Left colon (tissue), 2 donors: ENCODE results near the gene IRAK1. TPM values are rescaled to one million over a fixed set of nuclear protein-coding genes. Genes with fewer than 3 reads are reported as not detected.

Experiments used
- ATAC-seq: fragments of 200-7000 bp; cut with Tn5 transposase; one replicate; pipeline ENCODE4 v1.9.1; 2020; ENCODE audit warnings: mild to moderate bottlenecking, moderate library complexity
- DNase-seq, 2 donors: peaks; one replicate each; pipeline ENCODE4 v3.0.0-alpha.2; 2020
- intact Hi-C, 2 donors: fragments of 100-400 bp; cut with DNase I in 1 of 2; cut with micrococcal nuclease in 1 of 2; formaldehyde crosslinking; loops; one replicate each; pipeline versions ENCODE4 v1.11.2 to v1.14.0; 2022; cut with DNase I, micrococcal nuclease
- total RNA-seq, 2 donors: library from RNA; stranded (reverse); fragmentation: NEBNext Ultra II Directional; extraction: Animal tissue kit (Norgen Biotek cat#: 25700); gene quantifications; one replicate each; pipeline ENCODE4 v1.2.1, GENCODE V29; 2021
- donor health status: DM: no; HTN: no; CAD: no.
- donor health status: DM: yes; HTN: yes; CAD: no.

Gene IRAK1
- total RNA-seq, 2 donors from 2014 or later, result 76.1 to 103 TPM

- DNase-seq, result no peak
- intact Hi-C loops, result no loop called here
- ATAC-seq, result no peak
Observed at GRCh38 chrX:154044091-154044490, 24.4 kb upstream of the IRAK1 start.

GRCh38 chrX:154043003-154043763, 23.5 kb upstream of the IRAK1 start:
- intact Hi-C loops, result no loop called here

GRCh38 chrX:154040863-154041262, 21.2 kb upstream of the IRAK1 start:
- no peak for DNase-seq
- intact Hi-C loops, result no loop called here
- no peak for ATAC-seq

More at GRCh38 chrX:154043003-154043763, 23.5 kb upstream of the IRAK1 start:
- DNase-seq (no peak), ATAC-seq (no peak)

- DNase-seq (no peak), ATAC-seq (no peak)
- intact Hi-C loops, result no loop called here
Observed at GRCh38 chrX:154040307-154040756, 20.6 kb upstream of the IRAK1 start.

- ATAC-seq (no peak), DNase-seq (no peak)
- intact Hi-C loops, result no loop called here
Observed at GRCh38 chrX:154039577-154039976, 19.9 kb upstream of the IRAK1 start.

- intact Hi-C loops, result no loop called here
- ATAC-seq (no peak), DNase-seq (no peak)
Observed at GRCh38 chrX:154038656-154039055, 19.0 kb upstream of the IRAK1 start.

GRCh38 chrX:154037754-154038153, 18.1 kb upstream of the IRAK1 start:
- DNase-seq (no peak), ATAC-seq (no peak)
- intact Hi-C loops, result no loop called here

GRCh38 chrX:154036513-154036912, 16.8 kb upstream of the IRAK1 start:
- intact Hi-C loops, result no loop called here
- ATAC-seq, result no peak
- no peak for DNase-seq

GRCh38 chrX:154033848-154034247, 14.1 kb upstream of the IRAK1 start:
- intact Hi-C loops, result no loop called here
- no peak for DNase-seq
- no peak for ATAC-seq

- DNase-seq (no peak), ATAC-seq (no peak)
- intact Hi-C loops, result no loop called here
Observed at GRCh38 chrX:154032653-154033052, 13.0 kb upstream of the IRAK1 start.

GRCh38 chrX:154032160-154032559, 12.5 kb upstream of the IRAK1 start:
- ATAC-seq (no peak), DNase-seq (no peak)
- intact Hi-C loops, result no loop called here

- intact Hi-C loops, result no loop called here
- DNase-seq (no peak), ATAC-seq (no peak)
Observed at GRCh38 chrX:154030715-154031305, 11.1 kb upstream of the IRAK1 start.

- ATAC-seq, result no peak
- intact Hi-C loops, result no loop called here
- no peak for DNase-seq
Observed at GRCh38 chrX:154030266-154030665, 10.6 kb upstream of the IRAK1 start.

GRCh38 chrX:154029439-154029838, 9.7 kb upstream of the IRAK1 start:
- intact Hi-C loops, result no loop called here
- ATAC-seq (peak; percentile 68), DNase-seq (peak in 1 of 2 donors; percentile 45)

GRCh38 chrX:154028502-154029184, 8.9 kb upstream of the IRAK1 start:
- peak; percentile 55 to 60 for DNase-seq
- ATAC-seq, result peak; percentile 94
- intact Hi-C loops, result no loop called here

- ATAC-seq (no peak), DNase-seq (no peak)
- intact Hi-C loops, result no loop called here
Observed at GRCh38 chrX:154027986-154028385, 8.3 kb upstream of the IRAK1 start.

- ATAC-seq (no peak), DNase-seq (no peak)
- intact Hi-C loops, result no loop called here
Observed at GRCh38 chrX:154027022-154027402, 7.3 kb upstream of the IRAK1 start.

- DNase-seq (no peak), ATAC-seq (no peak)
- intact Hi-C loops, result no loop called here
Observed at GRCh38 chrX:154026136-154027021, 6.7 kb upstream of the IRAK1 start.

- DNase-seq (no peak), ATAC-seq (no peak)
Observed at GRCh38 chrX:154025230-154025629, 5.5 kb upstream of the IRAK1 start.

More at GRCh38 chrX:154025230-154025629, 5.5 kb upstream of the IRAK1 start:
- intact Hi-C loops, result no loop called here
